Activated CD4-positive, alpha-beta T cell treated with anti-CD3 and anti-CD28 coated beads for 36 hours (primary cell): Measurements from ENCODE around the gene BCL2A1. TPM values are rescaled to one million over a fixed set of nuclear protein-coding genes. Genes with fewer than 3 reads are reported as not detected.

Experiments used
- ATAC-seq: fragments of 200-7000 bp; cut with Tn5 transposase; one replicate; pipeline ENCODE4 v1.10.0; 2021; ENCODE audit warnings: mild to moderate bottlenecking, moderate library complexity
- CTCF ChIA-PET: fragments of 350-600 bp; sonication (Branson Sonifier 250); formaldehyde crosslinking; loops from one replicate; lab custom pipeline; 2021; ENCODE audit warnings: antibody characterized with exemption; lab: Charles Lee
- POLR2A ChIA-PET: fragments of 350-600 bp; sonication (Branson Sonifier 250); formaldehyde crosslinking; loops from one replicate; lab custom pipeline; 2021; ENCODE audit warnings: antibody characterized with exemption, inconsistent platforms; lab: Charles Lee
- DNase-seq: peaks from one replicate; pipeline ENCODE4 v3.0.0-alpha.2; 2020
- H3K27ac Mint-ChIP-seq: one replicate; pipeline ENCODE4 v1.8.0; 2021; ENCODE audit warnings: mixed read lengths
- H3K27me3 Mint-ChIP-seq: one replicate; pipeline ENCODE4 v1.8.0; 2021; ENCODE audit warnings: mixed read lengths
- H3K36me3 Mint-ChIP-seq: one replicate; pipeline ENCODE4 v1.8.0; 2021; ENCODE audit warnings: low read depth, mixed read lengths
- H3K4me1 Mint-ChIP-seq: one replicate; pipeline ENCODE4 v1.8.0; 2021; ENCODE audit warnings: mixed read lengths
- H3K4me3 Mint-ChIP-seq: one replicate; pipeline ENCODE4 v1.8.0; 2021; ENCODE audit warnings: mild to moderate bottlenecking, moderate library complexity, mixed read lengths
- H3K9me3 Mint-ChIP-seq: one replicate; pipeline ENCODE4 v1.8.0; 2021; ENCODE audit warnings: low read depth, mixed read lengths
- intact Hi-C, 2 experiments: fragments of 100-400 bp; cut with DNase I in 1 of 2; cut with micrococcal nuclease in 1 of 2; formaldehyde crosslinking; loops; one replicate each; pipeline versions ENCODE4 v1.14.2 to v1.15.1; 2022 to 2024; cut with DNase I, micrococcal nuclease
- total RNA-seq, 2 experiments: library from RNA; stranded (reverse); gene quantifications; one replicate each; pipeline ENCODE4 v1.2.3, GENCODE V29; 2021

The BCL2A1 gene
- total RNA-seq, 2 experiments from 2014 or later: 82.2 to 103 TPM

DNA sequence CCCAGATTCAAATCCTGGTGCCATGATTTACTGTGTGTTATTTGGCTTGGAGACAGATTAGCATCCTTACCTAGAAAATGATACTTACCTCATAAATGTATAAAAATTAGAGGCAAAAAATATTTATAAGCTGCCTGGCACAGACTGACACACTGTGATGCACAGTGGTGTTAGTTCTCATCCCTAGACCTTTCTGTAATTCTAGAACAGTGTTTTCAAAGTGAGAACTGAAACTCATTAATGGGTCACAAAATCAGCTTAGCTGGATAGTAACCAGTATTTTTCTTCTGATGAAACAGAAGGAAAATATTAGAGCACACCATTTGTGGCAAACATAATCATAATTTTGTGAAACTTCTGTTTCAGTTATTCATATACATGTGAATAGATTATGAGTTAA, 56.3 kb downstream of the BCL2A1 start:
- Mint-ChIP-seq H3K9me3 (peaks cover 50% of the 10 kb centered on the region), H3K27ac (no peak overlapping the region), H3K4me3 (no peak overlapping the region), H3K4me1 (peaks cover 8% of the 10 kb centered on the region), H3K36me3 (peaks cover 72% of the 10 kb centered on the region), H3K27me3 (no peaks in the 10 kb centered on the region)
- no peak for DNase-seq
- ChIA-PET POLR2A (interaction anchor here (1.2 kb wide), 1 partner anchor 9 kb away, joined by 3 read pairs; no protein-coding TSS in a partner anchor), CTCF (interaction anchor here (0.7 kb wide), 1 partner anchor 60 kb away, joined by 4 read pairs; no protein-coding TSS in a partner anchor)
- ATAC-seq: no peak
- intact Hi-C loops: no loop called here

Other genes with a start within 250 kb of the BCL2A1 start
- 10 to 100 TPM; 36.1 to 48.5 TPM for gene MTHFS, start 74.2 kb downstream of the BCL2A1 start, total RNA-seq
- 10 to 100 TPM; 30.2 to 37.2 TPM for gene ZFAND6, start 88.5 kb upstream of the BCL2A1 start, total RNA-seq
- 10 to 100 TPM; 41.1 to 44.3 TPM for gene FAH, start 181.8 kb upstream of the BCL2A1 start, total RNA-seq